ENCODE data around the gene DPP9.
A peak's percentile ranks its signal among the peaks of the same experiment; 100 is the strongest.

The DPP9 gene

GRCh38 chr19:4673216-4673615 is 50.4 kb downstream of the DPP9 start:
- DNase-seq = no peak
- intact Hi-C loops (cut with DNase I) = no loop called here

- DNase-seq = no peak
- intact Hi-C loops (cut with DNase I) = no loop called here
Observed at GRCh38 chr19:4671185-4671851, 52.3 kb downstream of the DPP9 start.

- DNase-seq = peak; percentile 77 to 97 (median 93)
- intact Hi-C loops (cut with DNase I) = no loop called here
Observed at GRCh38 chr19:4669723-4670480, 53.7 kb downstream of the DPP9 start, which contains the start of gene MYDGF. Gene MYDGF (minus strand): TSS chr19:4670342. CDS start chr19:4670334, 8 bp downstream.

GRCh38 chr19:4664642-4665041 is 59.0 kb downstream of the DPP9 start:
- no peak for DNase-seq
- intact Hi-C loops (cut with DNase I) = no loop called here

GRCh38 chr19:4662812-4663211 is 60.8 kb downstream of the DPP9 start:
- DNase-seq = no peak
- intact Hi-C loops (cut with DNase I) = no loop called here

- intact Hi-C loops (cut with DNase I) = no loop called here
- DNase-seq = no peak
Observed at GRCh38 chr19:4662020-4662695, 61.5 kb downstream of the DPP9 start.

GRCh38 chr19:4660993-4661392 is 62.6 kb downstream of the DPP9 start:
- intact Hi-C loops (cut with DNase I) = no loop called here

GRCh38 chr19:4660181-4660791 is 63.4 kb downstream of the DPP9 start:
- peak in 1 of 42 donors; percentile 14 for DNase-seq
- intact Hi-C loops (cut with DNase I) = no loop called here

More at GRCh38 chr19:4660993-4661392, 62.6 kb downstream of the DPP9 start:
- no peak for DNase-seq

- intact Hi-C loops (cut with DNase I) = no loop called here
- no peak for DNase-seq
Observed at GRCh38 chr19:4657835-4658234, 65.8 kb downstream of the DPP9 start.

- intact Hi-C loops (cut with DNase I) = no loop called here
- no peak for DNase-seq
Observed at GRCh38 chr19:4657262-4657661, 66.4 kb downstream of the DPP9 start.

GRCh38 chr19:4656102-4656501 is 67.5 kb downstream of the DPP9 start:
- intact Hi-C loops (cut with DNase I) = no loop called here
- DNase-seq = no peak

- peak in 41 of 42 donors; percentile 32 to 89 (median 66) for DNase-seq
- intact Hi-C loops (cut with DNase I) = no loop called here
Observed at GRCh38 chr19:4654437-4655361, 68.9 kb downstream of the DPP9 start.

- intact Hi-C loops (cut with DNase I) = no loop called here
- DNase-seq = no peak
Observed at GRCh38 chr19:4653793-4654436, 69.7 kb downstream of the DPP9 start.

- intact Hi-C loops (cut with DNase I) = no loop called here
- DNase-seq = no peak
Observed at GRCh38 chr19:4652075-4652474, 71.6 kb downstream of the DPP9 start.

GRCh38 chr19:4650159-4650558 is 73.5 kb downstream of the DPP9 start:
- intact Hi-C loops (cut with DNase I) = no loop called here
- DNase-seq = no peak

- no peak for DNase-seq
- intact Hi-C loops (cut with DNase I) = no loop called here
Observed at GRCh38 chr19:4649392-4650047, 74.1 kb downstream of the DPP9 start.
